ENCODE data around the gene C18orf32.

The C18orf32 gene

GRCh38 chr18:49499046-49499637 lies 12.1 kb upstream of the C18orf32 start:
- DNase-seq (ENCODE audit: low read depth) = no peak
- TF ChIP-seq CTCF (IDR thresholded peaks at IDR 0.05; ENCODE audit: low read length, missing control alignments) = no peak
- H3K4me3 ChIP-seq (replicated peaks; ENCODE audit: low read depth, low read length) = no peak overlapping the region

GRCh38 chr18:49495480-49495879 lies 8.4 kb upstream of the C18orf32 start:
- H3K4me3 ChIP-seq (replicated peaks; ENCODE audit: low read depth, low read length) = no peak overlapping the region
- DNase-seq (ENCODE audit: low read depth) = no peak
- TF ChIP-seq CTCF (IDR thresholded peaks at IDR 0.05; ENCODE audit: low read length, missing control alignments) = no peak

GRCh38 chr18:49495076-49495475 lies 8.0 kb upstream of the C18orf32 start:
- no peak for TF ChIP-seq CTCF (IDR thresholded peaks at IDR 0.05; ENCODE audit: low read length, missing control alignments)
- no peak overlapping the region for H3K4me3 ChIP-seq (replicated peaks; ENCODE audit: low read depth, low read length)
- no peak for DNase-seq (ENCODE audit: low read depth)

DNA sequence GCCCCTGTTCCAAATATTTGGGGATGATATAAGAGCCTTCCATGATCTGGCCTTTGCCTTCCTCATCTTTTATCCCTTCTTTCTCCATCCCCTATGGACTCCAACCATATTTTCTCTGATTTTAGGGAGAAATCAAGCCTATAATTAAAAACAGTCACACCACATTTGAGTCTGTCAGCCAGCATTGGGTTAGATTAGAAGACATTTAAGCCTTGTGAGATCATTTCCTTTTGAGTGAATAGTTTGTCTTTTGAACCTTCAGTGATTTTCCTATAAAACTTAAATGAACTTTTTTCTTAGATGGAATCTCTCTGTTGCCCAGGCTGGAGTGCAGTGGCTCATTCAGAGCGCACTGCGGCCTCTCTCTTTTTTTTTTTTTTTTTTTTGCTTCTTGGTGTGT lies 7.6 kb upstream of the C18orf32 start:
- no peak for DNase-seq (ENCODE audit: low read depth)
- TF ChIP-seq CTCF (IDR thresholded peaks at IDR 0.05; ENCODE audit: low read length, missing control alignments) = no peak
- no peak overlapping the region for H3K4me3 ChIP-seq (replicated peaks; ENCODE audit: low read depth, low read length)

GRCh38 chr18:49492694-49493033 lies 5.6 kb upstream of the C18orf32 start:
- no peak overlapping the region for H3K4me3 ChIP-seq (replicated peaks; ENCODE audit: low read depth, low read length)
- no peak for DNase-seq (ENCODE audit: low read depth)
- TF ChIP-seq CTCF (IDR thresholded peaks at IDR 0.05; ENCODE audit: low read length, missing control alignments) = no peak

DNA sequence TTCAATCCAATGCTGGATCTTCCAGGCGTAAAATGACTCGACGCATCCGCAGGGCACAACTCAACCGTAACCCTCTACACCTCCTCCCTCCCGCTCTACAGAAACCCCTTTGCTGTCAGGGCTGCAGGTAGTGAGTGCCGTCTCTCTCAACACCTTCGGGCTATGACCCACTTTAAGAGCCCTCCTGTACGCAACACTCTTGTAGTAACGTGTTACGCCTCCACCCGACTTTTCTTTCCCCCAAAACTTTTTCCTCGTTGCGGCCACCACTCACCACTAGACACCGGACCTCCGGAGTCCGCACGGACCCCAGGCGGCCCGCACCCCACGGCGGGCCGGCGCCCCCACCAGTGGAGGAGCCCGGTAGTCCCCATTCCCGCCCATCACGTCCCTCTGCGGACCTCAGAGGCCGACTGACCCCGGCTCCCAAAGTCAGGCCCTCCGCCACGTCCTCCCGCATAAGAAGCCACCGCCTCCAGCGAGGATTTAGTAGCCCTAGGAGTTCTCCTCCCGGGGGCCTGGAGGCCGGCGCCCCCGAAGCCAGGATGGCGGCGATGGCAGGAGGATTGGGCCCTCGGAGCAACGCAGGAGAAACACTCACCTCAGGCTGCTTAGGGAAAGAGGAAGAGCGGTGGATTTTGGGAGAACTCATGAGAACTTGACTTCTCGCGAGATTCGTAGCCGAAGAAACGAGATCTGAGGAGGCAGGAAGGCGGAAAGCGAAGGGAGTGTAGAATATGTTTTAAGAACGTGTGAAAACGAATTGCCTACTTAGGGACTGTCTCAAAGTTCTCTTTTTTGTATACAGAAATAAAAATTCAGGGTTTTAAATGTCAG lies 5.0 kb upstream of the C18orf32 start, which contains the start of gene RPL17:
TSS of gene RPL17 (minus strand) at position 609 of the 837 bp plus-strand sequence.
- DNase-seq (ENCODE audit: low read depth) = peak; percentile 100
- H3K4me3 ChIP-seq (replicated peaks; ENCODE audit: low read depth, low read length) = peak within 1 kb of the TSS; percentile 84
- TF ChIP-seq CTCF (IDR thresholded peaks at IDR 0.05; ENCODE audit: low read length, missing control alignments) = no peak

DNA sequence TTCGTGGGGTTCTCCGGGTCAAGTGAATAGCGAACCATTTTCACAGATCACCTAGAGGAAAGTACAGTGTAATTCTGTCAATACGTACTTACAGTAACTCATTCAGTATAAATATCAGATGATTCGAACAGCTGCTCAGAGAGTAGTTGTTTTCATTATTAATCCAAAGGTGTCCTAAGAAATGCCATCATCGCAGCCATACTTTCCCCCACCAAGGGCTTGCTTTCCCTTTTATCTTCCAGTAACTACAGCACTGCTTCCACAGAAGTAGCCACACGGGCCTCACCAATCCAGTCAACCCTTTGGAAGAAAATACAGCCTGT lies 4.5 kb upstream of the C18orf32 start:
- peak overlapping the region; percentile 84 for H3K4me3 ChIP-seq (replicated peaks; ENCODE audit: low read depth, low read length)
- no peak for TF ChIP-seq CTCF (IDR thresholded peaks at IDR 0.05; ENCODE audit: low read length, missing control alignments)

More for the DNA sequence above, 4.5 kb upstream of the C18orf32 start:
- no peak for DNase-seq (ENCODE audit: low read depth)
